H1 (cell line): ENCODE data around the gene FSIP1. TPM values are rescaled to one million over a fixed set of nuclear protein-coding genes. Genes with fewer than 3 reads are reported as not detected.

ENCODE experiments used
- CTCF ChIA-PET: fragments of 300-600 bp; sonication (Branson Sonifier 250); formaldehyde crosslinking; loops from one replicate; lab custom pipeline; 2021; ENCODE audit not compliant: partially characterized antibody; lab: Charles Lee
- POLR2A ChIA-PET: fragments of 300-600 bp; sonication (Branson Sonifier 250); formaldehyde crosslinking; loops from one replicate; lab custom pipeline; 2021; ENCODE audit warnings: inconsistent platforms; ENCODE audit not compliant: partially characterized antibody; lab: Charles Lee
- DNase-seq, 2 experiments: peaks; one replicate each; pipeline versions ENCODE4 v3.0.0 to v3.0.0-alpha.2; 2010 to 2022; ENCODE audit warnings: low spot score in 2 of 2, low read depth in 1 of 2, mixed read lengths in 1 of 2
- FAIRE-seq: peaks from 2 replicates; lab custom pipeline; 2011; peaks lifted over from hg19 to GRCh38; lab: Jason Lieb, UNC
- H2AFZ ChIP-seq: 2 replicates; pipeline ENCODE4 v1.8.1; 2012; ENCODE audit warnings: low read length, inconsistent platforms
- H2AK5ac ChIP-seq: 2 replicates; pipeline ENCODE4 v1.6.1; 2013; ENCODE audit warnings: low read depth, low read length
- H2BK120ac ChIP-seq: replicated peaks from 2 replicates; pipeline ENCODE3; 2013; ENCODE audit warnings: low read depth, low read length, inconsistent platforms
- H2BK12ac ChIP-seq: 2 replicates; pipeline ENCODE4 v1.6.1; 2013; ENCODE audit warnings: low read depth, low read length
- H2BK15ac ChIP-seq: 2 replicates; pipeline ENCODE4 v1.6.1; 2013; ENCODE audit warnings: low read length
- H2BK20ac ChIP-seq: 2 replicates; pipeline ENCODE4 v1.6.1; 2013; ENCODE audit warnings: low read length
- H2BK5ac ChIP-seq: 2 replicates; pipeline ENCODE4 v1.6.1; 2013; ENCODE audit warnings: low read depth, low read length
- H3K14ac ChIP-seq: 2 replicates; pipeline ENCODE4 v1.6.1; 2013; ENCODE audit warnings: inconsistent platforms; ENCODE audit not compliant: insufficient read length
- H3K18ac ChIP-seq: 2 replicates; pipeline ENCODE4 v1.6.1; 2013; ENCODE audit warnings: low read length; ENCODE audit errors: extremely low read depth
- H3K23ac ChIP-seq: 2 replicates; pipeline ENCODE4 v1.6.1; 2013; ENCODE audit warnings: inconsistent platforms; ENCODE audit not compliant: insufficient read length
- H3K23me2 ChIP-seq: 2 replicates; pipeline ENCODE4 v1.6.1; 2013; ENCODE audit warnings: low read depth, low read length
- H3K27ac ChIP-seq: 2 replicates; pipeline ENCODE4 v1.6.1; 2011; ENCODE audit warnings: low read depth, low read length, inconsistent platforms
- H3K27me3 ChIP-seq, 4 experiments: replicated peaks in 1 of 4; 1 replicate in 1 of 4; 2 replicates in 3 of 4; pipeline versions ENCODE4 v1.6.1 to v1.8.1; 2011 to 2013; ENCODE audit warnings: low read length in 3 of 4, mild to moderate bottlenecking in 3 of 4, inconsistent platforms in 2 of 4, mixed read lengths in 2 of 4, moderate library complexity in 1 of 4; ENCODE audit not compliant: control insufficient read depth in 3 of 4, insufficient read depth in 3 of 4; ENCODE audit errors: extremely low read depth in 1 of 4
- H3K36me3 ChIP-seq, 4 experiments: 2 replicates each; pipeline versions ENCODE4 v1.6.1 to v1.8.1; 2011 to 2013; ENCODE audit warnings: mild to moderate bottlenecking in 4 of 4, low read length in 3 of 4, moderate library complexity in 2 of 4, control low read depth in 1 of 4, inconsistent platforms in 1 of 4; ENCODE audit not compliant: insufficient read depth in 4 of 4, control insufficient read depth in 2 of 4
- H3K4ac ChIP-seq: replicated peaks from 2 replicates; pipeline ENCODE3; 2013; ENCODE audit warnings: low read length, low read depth, mixed read lengths, inconsistent platforms; ENCODE audit not compliant: insufficient read length
- H3K4me1 ChIP-seq, 4 experiments: replicated peaks in 1 of 4; 1 replicate in 1 of 4; 2 replicates in 3 of 4; pipeline versions ENCODE4 v1.6.1 to v1.8.1; 2011 to 2013; ENCODE audit warnings: low read length in 3 of 4, inconsistent platforms in 2 of 4, mixed read lengths in 1 of 4; ENCODE audit not compliant: insufficient read depth in 4 of 4, control insufficient read depth in 3 of 4
- H3K4me2 ChIP-seq, 2 experiments: 2 replicates each; pipeline versions ENCODE4 v1.6.1 to v1.8.1; 2011 to 2013; ENCODE audit warnings: low read depth in 2 of 2, low read length in 2 of 2, control low read depth in 1 of 2, inconsistent platforms in 1 of 2, mild to moderate bottlenecking in 1 of 2; ENCODE audit not compliant: insufficient read depth in 1 of 2
- H3K4me3 ChIP-seq, 4 experiments: fragments of 200-600, 300-600 bp in 1 of 4; sonication (generic), shearing (Covaris generic), sonication (Bioruptor Twin) in 1 of 4; 2 replicates each; pipeline versions ENCODE4 v1.5.1 to v1.8.1; 2011 to 2016; ENCODE audit warnings: low read length in 4 of 4, low read depth in 3 of 4, control low read depth in 2 of 4, inconsistent platforms in 2 of 4, mild to moderate bottlenecking in 2 of 4, mixed read lengths in 1 of 4, moderate library complexity in 1 of 4; ENCODE audit not compliant: insufficient read depth in 2 of 4; ENCODE audit errors: extremely low read depth in 1 of 4
- H3K56ac ChIP-seq: replicated peaks from 2 replicates; pipeline ENCODE3; 2013; ENCODE audit warnings: low read depth, mild to moderate bottlenecking, mixed read lengths, low read length, inconsistent platforms; ENCODE audit not compliant: insufficient read length
- H3K79me1 ChIP-seq: 2 replicates; pipeline ENCODE4 v1.6.1; 2013; ENCODE audit warnings: low read depth, low read length, control low read depth
- H3K79me2 ChIP-seq, 2 experiments: 2 replicates each; pipeline versions ENCODE4 v1.6.1 to v1.8.1; 2012 to 2013; ENCODE audit warnings: low read length in 2 of 2, mild to moderate bottlenecking in 2 of 2, inconsistent platforms in 1 of 2; ENCODE audit not compliant: insufficient read depth in 2 of 2, control insufficient read depth in 1 of 2
- H3K9ac ChIP-seq, 4 experiments: replicated peaks in 1 of 4; 1 replicate in 1 of 4; 2 replicates in 3 of 4; pipeline versions ENCODE4 v1.6.1 to v1.8.1; 2011 to 2013; ENCODE audit warnings: low read depth in 3 of 4, low read length in 3 of 4, control low read depth in 2 of 4, mild to moderate bottlenecking in 2 of 4, moderate library complexity in 2 of 4, inconsistent platforms in 1 of 4; ENCODE audit errors: extremely low read depth in 1 of 4
- H3K9me3 ChIP-seq, 2 experiments: 2 replicates each; pipeline versions ENCODE4 v1.6.1 to v1.8.1; 2012 to 2013; ENCODE audit warnings: mild to moderate bottlenecking in 2 of 2, moderate library complexity in 2 of 2, control low read depth in 1 of 2, inconsistent platforms in 1 of 2, low read depth in 1 of 2, low read length in 1 of 2, mixed read lengths in 1 of 2; ENCODE audit not compliant: insufficient read depth in 2 of 2
- H4K20me1 ChIP-seq, 2 experiments: replicated peaks in 1 of 2; 2 replicates each; pipeline versions ENCODE3 to v1.8.1; 2011 to 2013; ENCODE audit warnings: inconsistent platforms in 2 of 2, low read length in 2 of 2, mild to moderate bottlenecking in 1 of 2; ENCODE audit not compliant: insufficient read depth in 2 of 2, control insufficient read depth in 1 of 2
- H4K5ac ChIP-seq: 2 replicates; pipeline ENCODE4 v1.6.1; 2013; ENCODE audit warnings: low read length, low read depth, mixed read lengths, inconsistent platforms; ENCODE audit not compliant: insufficient read length
- H4K8ac ChIP-seq: 2 replicates; pipeline ENCODE4 v1.8.0; 2013; ENCODE audit warnings: mild to moderate bottlenecking, moderate library complexity, low read length, inconsistent platforms; ENCODE audit not compliant: insufficient read depth; ENCODE audit errors: extremely low read depth
- H4K91ac ChIP-seq: replicated peaks from 2 replicates; pipeline ENCODE3; 2013; ENCODE audit warnings: low read length, mixed read lengths, inconsistent platforms; ENCODE audit not compliant: insufficient read length
- polyA plus RNA-seq, 7 experiments: library from polyadenylated mRNA; depleted of rRNA in 3 of 7; stranded (reverse) in 5 of 7; unstranded in 2 of 7; fragments of >200 nt in 5 of 7; fragments of 200-250 nt in 2 of 7; gene quantifications; 1 replicate in 5 of 7; 2 replicates in 1 of 7; 4 replicates in 1 of 7; pipeline versions ENCODE4 v1.2.1 to v1.2.3, GENCODE V29; 2011 to 2013; ENCODE audit warnings: missing spikeins in 2 of 7, mixed read lengths in 2 of 7
- total RNA-seq: library from RNA; stranded (reverse); fragmentation: NEBNext Ultra II Directional; extraction: Animal tissue kit (Norgen Biotek cat#: 25700); gene quantifications from 2 replicates; pipeline ENCODE4 v1.2.1, GENCODE V29; 2021
- TF ChIP-seq, protein P1 (sequence below): fragments of 300-600 bp; sonication (generic); IDR thresholded peaks from 2 replicates; pipeline ENCODE4 v1.7.1; 2012; ENCODE audit warnings: low read length, moderate library complexity, mild to moderate bottlenecking, inconsistent platforms; ENCODE audit not compliant: insufficient replicate concordance

Gene FSIP1
- total and polyA plus RNA-seq, 2 of the 8 experiments (the other 6 are each of a cell fraction or from before 2014, with no cell fraction given): 0.18 to 1.3 TPM

DNA sequence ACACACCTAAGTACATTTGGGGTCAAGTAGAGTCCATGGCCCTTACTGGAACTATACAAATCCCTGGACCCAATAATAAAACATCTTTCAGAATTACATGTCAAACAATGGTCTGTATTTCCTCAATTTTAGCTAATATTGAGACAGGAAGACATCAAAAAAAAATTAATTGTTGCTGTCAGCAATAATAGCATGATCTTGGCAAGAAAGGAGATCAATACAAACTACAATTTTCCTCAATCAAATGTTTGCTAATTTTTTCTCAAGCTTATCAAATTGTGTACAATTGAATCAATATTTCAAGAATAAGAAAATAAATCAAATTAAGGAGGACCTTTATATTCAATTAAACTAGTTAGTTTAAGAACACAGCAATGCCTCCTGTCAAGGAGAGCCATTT is 62.6 kb downstream of the FSIP1 start:
- CTCF ChIA-PET: interaction anchor here (1.0 to 1.8 kb wide), 4 partner anchors 15 to 58 kb away, joined by 3 to 9 read pairs (median 4); no protein-coding TSS in a partner anchor
- no peak overlapping the region for H2BK120ac ChIP-seq
- no peak for FAIRE-seq
- TF ChIP-seq, protein P1, sequence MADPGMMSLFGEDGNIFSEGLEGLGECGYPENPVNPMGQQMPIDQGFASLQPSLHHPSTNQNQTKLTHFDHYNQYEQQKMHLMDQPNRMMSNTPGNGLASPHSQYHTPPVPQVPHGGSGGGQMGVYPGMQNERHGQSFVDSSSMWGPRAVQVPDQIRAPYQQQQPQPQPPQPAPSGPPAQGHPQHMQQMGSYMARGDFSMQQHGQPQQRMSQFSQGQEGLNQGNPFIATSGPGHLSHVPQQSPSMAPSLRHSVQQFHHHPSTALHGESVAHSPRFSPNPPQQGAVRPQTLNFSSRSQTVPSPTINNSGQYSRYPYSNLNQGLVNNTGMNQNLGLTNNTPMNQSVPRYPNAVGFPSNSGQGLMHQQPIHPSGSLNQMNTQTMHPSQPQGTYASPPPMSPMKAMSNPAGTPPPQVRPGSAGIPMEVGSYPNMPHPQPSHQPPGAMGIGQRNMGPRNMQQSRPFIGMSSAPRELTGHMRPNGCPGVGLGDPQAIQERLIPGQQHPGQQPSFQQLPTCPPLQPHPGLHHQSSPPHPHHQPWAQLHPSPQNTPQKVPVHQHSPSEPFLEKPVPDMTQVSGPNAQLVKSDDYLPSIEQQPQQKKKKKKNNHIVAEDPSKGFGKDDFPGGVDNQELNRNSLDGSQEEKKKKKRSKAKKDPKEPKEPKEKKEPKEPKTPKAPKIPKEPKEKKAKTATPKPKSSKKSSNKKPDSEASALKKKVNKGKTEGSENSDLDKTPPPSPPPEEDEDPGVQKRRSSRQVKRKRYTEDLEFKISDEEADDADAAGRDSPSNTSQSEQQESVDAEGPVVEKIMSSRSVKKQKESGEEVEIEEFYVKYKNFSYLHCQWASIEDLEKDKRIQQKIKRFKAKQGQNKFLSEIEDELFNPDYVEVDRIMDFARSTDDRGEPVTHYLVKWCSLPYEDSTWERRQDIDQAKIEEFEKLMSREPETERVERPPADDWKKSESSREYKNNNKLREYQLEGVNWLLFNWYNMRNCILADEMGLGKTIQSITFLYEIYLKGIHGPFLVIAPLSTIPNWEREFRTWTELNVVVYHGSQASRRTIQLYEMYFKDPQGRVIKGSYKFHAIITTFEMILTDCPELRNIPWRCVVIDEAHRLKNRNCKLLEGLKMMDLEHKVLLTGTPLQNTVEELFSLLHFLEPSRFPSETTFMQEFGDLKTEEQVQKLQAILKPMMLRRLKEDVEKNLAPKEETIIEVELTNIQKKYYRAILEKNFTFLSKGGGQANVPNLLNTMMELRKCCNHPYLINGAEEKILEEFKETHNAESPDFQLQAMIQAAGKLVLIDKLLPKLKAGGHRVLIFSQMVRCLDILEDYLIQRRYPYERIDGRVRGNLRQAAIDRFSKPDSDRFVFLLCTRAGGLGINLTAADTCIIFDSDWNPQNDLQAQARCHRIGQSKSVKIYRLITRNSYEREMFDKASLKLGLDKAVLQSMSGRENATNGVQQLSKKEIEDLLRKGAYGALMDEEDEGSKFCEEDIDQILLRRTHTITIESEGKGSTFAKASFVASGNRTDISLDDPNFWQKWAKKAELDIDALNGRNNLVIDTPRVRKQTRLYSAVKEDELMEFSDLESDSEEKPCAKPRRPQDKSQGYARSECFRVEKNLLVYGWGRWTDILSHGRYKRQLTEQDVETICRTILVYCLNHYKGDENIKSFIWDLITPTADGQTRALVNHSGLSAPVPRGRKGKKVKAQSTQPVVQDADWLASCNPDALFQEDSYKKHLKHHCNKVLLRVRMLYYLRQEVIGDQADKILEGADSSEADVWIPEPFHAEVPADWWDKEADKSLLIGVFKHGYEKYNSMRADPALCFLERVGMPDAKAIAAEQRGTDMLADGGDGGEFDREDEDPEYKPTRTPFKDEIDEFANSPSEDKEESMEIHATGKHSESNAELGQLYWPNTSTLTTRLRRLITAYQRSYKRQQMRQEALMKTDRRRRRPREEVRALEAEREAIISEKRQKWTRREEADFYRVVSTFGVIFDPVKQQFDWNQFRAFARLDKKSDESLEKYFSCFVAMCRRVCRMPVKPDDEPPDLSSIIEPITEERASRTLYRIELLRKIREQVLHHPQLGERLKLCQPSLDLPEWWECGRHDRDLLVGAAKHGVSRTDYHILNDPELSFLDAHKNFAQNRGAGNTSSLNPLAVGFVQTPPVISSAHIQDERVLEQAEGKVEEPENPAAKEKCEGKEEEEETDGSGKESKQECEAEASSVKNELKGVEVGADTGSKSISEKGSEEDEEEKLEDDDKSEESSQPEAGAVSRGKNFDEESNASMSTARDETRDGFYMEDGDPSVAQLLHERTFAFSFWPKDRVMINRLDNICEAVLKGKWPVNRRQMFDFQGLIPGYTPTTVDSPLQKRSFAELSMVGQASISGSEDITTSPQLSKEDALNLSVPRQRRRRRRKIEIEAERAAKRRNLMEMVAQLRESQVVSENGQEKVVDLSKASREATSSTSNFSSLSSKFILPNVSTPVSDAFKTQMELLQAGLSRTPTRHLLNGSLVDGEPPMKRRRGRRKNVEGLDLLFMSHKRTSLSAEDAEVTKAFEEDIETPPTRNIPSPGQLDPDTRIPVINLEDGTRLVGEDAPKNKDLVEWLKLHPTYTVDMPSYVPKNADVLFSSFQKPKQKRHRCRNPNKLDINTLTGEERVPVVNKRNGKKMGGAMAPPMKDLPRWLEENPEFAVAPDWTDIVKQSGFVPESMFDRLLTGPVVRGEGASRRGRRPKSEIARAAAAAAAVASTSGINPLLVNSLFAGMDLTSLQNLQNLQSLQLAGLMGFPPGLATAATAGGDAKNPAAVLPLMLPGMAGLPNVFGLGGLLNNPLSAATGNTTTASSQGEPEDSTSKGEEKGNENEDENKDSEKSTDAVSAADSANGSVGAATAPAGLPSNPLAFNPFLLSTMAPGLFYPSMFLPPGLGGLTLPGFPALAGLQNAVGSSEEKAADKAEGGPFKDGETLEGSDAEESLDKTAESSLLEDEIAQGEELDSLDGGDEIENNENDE: no peak

More for the DNA sequence above, 62.6 kb downstream of the FSIP1 start:
- Histone ChIP-seq H3K79me2 (no peaks in the 10 kb centered on the region), H2BK20ac (no peak overlapping the region), H3K27me3 (no peaks in the 10 kb centered on the region), H3K4me3 (no peak overlapping the region), H3K23me2 (no peaks in the 10 kb centered on the region; the same call in 1 of the 2 replicates), H3K4me1 (no peaks in the 10 kb centered on the region), H3K18ac (no peak overlapping the region), H3K4ac (no peak overlapping the region), H3K79me1 (no peaks in the 10 kb centered on the region), H3K27ac (no peak overlapping the region), H3K36me3 (no peaks in the 10 kb centered on the region), H4K20me1 (no peaks in the 10 kb centered on the region), H2BK12ac (no peak overlapping the region), H4K8ac (no peak overlapping the region), H4K5ac (no peak overlapping the region), H3K9ac (no peak overlapping the region), H3K4me2 (no peak overlapping the region), H2BK15ac (no peak overlapping the region), H3K14ac (no peak overlapping the region), H3K56ac (no peak overlapping the region), H2AK5ac (no peak overlapping the region), H4K91ac (no peak overlapping the region), H3K23ac (no peak overlapping the region), H2AFZ (no peak overlapping the region), H3K9me3 (no peaks in the 10 kb centered on the region), H2BK5ac (no peak overlapping the region)
- POLR2A ChIA-PET: no interaction called here
- no peak for DNase-seq
